GM13976 (cell line): ENCODE results near the gene BICDL1.

Source experiments
- DNase-seq: peaks from one replicate; pipeline ENCODE4 v3.0.0; 2012; ENCODE audit warnings: low spot score
- in situ Hi-C: fragments of 300-500 bp; cut with MboI; formaldehyde crosslinking; loops from one replicate; pipeline ENCODE4 v1.12.0; 2022; ENCODE audit warnings: low sequenced_read_pairs, mixed read lengths, inconsistent platforms; ENCODE audit not compliant: unreplicated experiment
- TF ChIP-seq, protein P1 (sequence below): IDR thresholded peaks from 2 replicates; pipeline ENCODE4 v1.5.1; 2012; ENCODE audit warnings: borderline replicate concordance, mild to moderate bottlenecking; ENCODE audit not compliant: insufficient read depth; ENCODE audit errors: extremely low read depth, missing control alignments, control extremely low read depth

Gene BICDL1

GRCh38 chr12:119989361-119989730 is 310 bp downstream of the BICDL1 start:
- TF ChIP-seq, protein P1, sequence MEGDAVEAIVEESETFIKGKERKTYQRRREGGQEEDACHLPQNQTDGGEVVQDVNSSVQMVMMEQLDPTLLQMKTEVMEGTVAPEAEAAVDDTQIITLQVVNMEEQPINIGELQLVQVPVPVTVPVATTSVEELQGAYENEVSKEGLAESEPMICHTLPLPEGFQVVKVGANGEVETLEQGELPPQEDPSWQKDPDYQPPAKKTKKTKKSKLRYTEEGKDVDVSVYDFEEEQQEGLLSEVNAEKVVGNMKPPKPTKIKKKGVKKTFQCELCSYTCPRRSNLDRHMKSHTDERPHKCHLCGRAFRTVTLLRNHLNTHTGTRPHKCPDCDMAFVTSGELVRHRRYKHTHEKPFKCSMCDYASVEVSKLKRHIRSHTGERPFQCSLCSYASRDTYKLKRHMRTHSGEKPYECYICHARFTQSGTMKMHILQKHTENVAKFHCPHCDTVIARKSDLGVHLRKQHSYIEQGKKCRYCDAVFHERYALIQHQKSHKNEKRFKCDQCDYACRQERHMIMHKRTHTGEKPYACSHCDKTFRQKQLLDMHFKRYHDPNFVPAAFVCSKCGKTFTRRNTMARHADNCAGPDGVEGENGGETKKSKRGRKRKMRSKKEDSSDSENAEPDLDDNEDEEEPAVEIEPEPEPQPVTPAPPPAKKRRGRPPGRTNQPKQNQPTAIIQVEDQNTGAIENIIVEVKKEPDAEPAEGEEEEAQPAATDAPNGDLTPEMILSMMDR, result no peak
- in situ Hi-C loops, result no loop called here
- no peak for DNase-seq

DNA sequence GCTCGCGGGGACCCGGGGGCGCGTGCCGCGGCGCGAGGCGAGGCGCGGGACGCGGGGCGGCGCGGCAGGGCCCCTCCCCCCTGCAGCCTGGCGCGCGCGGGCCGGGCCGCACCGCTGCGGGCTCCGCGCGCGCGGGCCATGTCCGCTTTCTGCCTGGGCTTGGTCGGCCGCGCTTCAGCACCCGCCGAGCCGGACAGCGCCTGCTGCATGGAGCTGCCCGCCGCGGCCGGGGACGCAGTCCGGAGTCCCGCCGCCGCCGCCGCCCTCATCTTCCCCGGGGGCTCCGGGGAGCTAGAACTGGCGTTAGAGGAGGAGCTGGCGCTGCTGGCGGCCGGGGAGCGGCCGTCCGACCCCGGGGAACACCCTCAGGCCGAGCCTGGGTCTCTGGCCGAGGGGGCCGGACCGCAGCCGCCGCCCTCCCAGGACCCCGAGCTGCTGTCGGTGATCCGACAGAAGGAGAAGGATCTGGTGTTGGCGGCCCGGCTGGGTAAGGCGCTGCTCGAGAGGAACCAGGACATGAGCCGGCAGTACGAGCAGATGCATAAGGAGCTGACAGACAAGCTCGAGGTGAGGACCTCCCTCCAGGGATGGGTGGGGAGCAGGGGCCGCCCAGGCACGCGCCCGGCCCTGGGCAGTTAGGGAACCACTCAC is 820 bp downstream of the BICDL1 start:
- DNase-seq, result peak; percentile 90
- in situ Hi-C loops, result no loop called here
- TF ChIP-seq, protein P1, result no peak

GRCh38 chr12:119990382-119990874 is 1.4 kb downstream of the BICDL1 start:
- DNase-seq, result no peak
- in situ Hi-C loops, result no loop called here
- TF ChIP-seq, protein P1, result no peak

GRCh38 chr12:119992129-119992705 is 3.2 kb downstream of the BICDL1 start:
- TF ChIP-seq, protein P1, result no peak
- in situ Hi-C loops, result no loop called here

GRCh38 chr12:119994892-119995658 is 6.0 kb downstream of the BICDL1 start:
- TF ChIP-seq, protein P1, result no peak
- in situ Hi-C loops, result no loop called here
- no peak for DNase-seq

More at GRCh38 chr12:119992129-119992705, 3.2 kb downstream of the BICDL1 start:
- no peak for DNase-seq

GRCh38 chr12:119996417-119996816 is 7.4 kb downstream of the BICDL1 start:
- TF ChIP-seq, protein P1, result no peak
- in situ Hi-C loops, result no loop called here
- no peak for DNase-seq
